ENCODE measurements around the gene LAMA5. TPM values are rescaled to one million over a fixed set of nuclear protein-coding genes. Genes with fewer than 3 reads are reported as not detected.

LAMA5 gene
- total RNA-seq, 2 experiments from 2014 or later, result 0.16 to 0.78 TPM

GRCh38 chr20:62368392-62368975, 1.4 kb upstream of the LAMA5 start:
- Histone ChIP-seq H3K27me3 (ENCODE audit: control insufficient read depth in 1 of 2, insufficient read depth in 2 of 2, low read length in 2 of 2) (peaks cover 42 to 49% of the 10 kb centered on the region in 2 experiments), H3K27ac (ENCODE audit: low read depth in 1 of 2, low read length in 2 of 2) (no peak overlapping the region), H3K9me3 (ENCODE audit: control insufficient read depth in 1 of 2, insufficient read depth in 1 of 2, low read length in 2 of 2) (peaks cover 0 to 13% of the 10 kb centered on the region in 2 experiments), H3K4me1 (ENCODE audit: insufficient read depth, low read length) (peaks cover 26% of the 10 kb centered on the region), H3K36me3 (ENCODE audit: insufficient read depth, low read length) (no peaks in the 10 kb centered on the region), H3K4me3 (ENCODE audit: low read length) (no peak overlapping the region)
- H3K9me3 Mint-ChIP-seq, result no peaks in the 10 kb centered on the region
- ChIA-PET CTCF (interaction anchor here (0.6 kb wide), 1 partner anchor 14 kb away, joined by 4 read pairs; no protein-coding TSS in a partner anchor), POLR2A (interaction anchor here (0.6 kb wide), 1 partner anchor 110 kb away, joined by 3 read pairs; no protein-coding TSS in a partner anchor)
- H3K27me3 Mint-ChIP-seq, result peaks cover 33% of the 10 kb centered on the region
- ATAC-seq (ENCODE audit: poor library complexity), result no peak
- no peaks in the 10 kb centered on the region for H3K36me3 Mint-ChIP-seq (ENCODE audit: low read depth)
- H3K4me3 Mint-ChIP-seq, result peak overlapping the region; percentile 54
- no peak overlapping the region for H3K27ac Mint-ChIP-seq
- no peak for DNase-seq
- intact Hi-C loops (cut with DNase I, micrococcal nuclease), result loop anchor here in 1 of 2 experiments (5.0 kb wide), 1 partner anchor 66 kb away; the partner anchor contains the start of gene ADRM1
- TF ChIP-seq, protein P1, sequence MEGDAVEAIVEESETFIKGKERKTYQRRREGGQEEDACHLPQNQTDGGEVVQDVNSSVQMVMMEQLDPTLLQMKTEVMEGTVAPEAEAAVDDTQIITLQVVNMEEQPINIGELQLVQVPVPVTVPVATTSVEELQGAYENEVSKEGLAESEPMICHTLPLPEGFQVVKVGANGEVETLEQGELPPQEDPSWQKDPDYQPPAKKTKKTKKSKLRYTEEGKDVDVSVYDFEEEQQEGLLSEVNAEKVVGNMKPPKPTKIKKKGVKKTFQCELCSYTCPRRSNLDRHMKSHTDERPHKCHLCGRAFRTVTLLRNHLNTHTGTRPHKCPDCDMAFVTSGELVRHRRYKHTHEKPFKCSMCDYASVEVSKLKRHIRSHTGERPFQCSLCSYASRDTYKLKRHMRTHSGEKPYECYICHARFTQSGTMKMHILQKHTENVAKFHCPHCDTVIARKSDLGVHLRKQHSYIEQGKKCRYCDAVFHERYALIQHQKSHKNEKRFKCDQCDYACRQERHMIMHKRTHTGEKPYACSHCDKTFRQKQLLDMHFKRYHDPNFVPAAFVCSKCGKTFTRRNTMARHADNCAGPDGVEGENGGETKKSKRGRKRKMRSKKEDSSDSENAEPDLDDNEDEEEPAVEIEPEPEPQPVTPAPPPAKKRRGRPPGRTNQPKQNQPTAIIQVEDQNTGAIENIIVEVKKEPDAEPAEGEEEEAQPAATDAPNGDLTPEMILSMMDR (IDR thresholded peaks at IDR 0.05), result no peak
- peaks cover 4% of the 10 kb centered on the region for H3K4me1 Mint-ChIP-seq (ENCODE audit: low read depth)

DNA sequence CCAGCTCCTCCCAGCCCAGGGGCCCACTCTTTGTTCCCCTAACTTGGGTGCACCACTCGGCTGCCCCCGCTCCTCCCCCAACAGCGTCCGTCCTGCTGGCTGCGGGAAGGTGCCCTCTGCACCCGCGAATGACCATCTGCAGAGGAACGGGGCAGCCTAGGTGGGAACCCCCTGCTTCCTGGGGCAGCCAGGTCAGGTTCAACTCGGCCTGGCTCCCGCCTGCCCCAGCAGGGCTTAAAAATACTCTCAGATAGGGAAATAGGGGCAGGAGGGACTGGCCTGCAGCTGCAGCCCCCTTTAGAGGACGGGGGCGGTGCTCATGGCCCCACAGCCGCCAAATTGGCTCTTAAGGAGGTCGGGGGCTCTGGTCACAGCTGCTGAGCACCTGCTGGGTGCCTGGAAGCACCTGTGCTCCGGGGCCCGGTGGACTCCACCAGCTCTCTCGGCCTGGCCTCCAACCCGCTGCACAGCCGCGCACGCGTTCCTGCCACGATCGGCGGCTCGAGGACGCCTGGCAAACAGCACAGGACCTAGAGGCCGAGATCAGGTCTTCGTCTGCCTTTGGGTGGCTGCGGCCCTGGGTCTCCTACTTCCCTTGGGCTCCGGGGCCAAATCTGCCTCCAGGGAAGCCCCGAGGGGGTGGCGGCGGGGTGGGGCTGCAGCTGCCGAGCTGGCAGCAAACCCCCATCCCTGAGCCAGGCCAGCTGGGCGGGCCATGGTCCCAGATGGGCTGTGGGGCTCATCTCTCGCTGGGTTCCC, 700 bp upstream of the LAMA5 start:
- DNase-seq (peak in 1 of 14 experiments; percentile 38), ATAC-seq (ENCODE audit: poor library complexity) (no peak)
- Mint-ChIP-seq H3K27ac (no peak overlapping the region), H3K9me3 (no peaks in the 10 kb centered on the region), H3K27me3 (peaks cover 31% of the 10 kb centered on the region), H3K36me3 (ENCODE audit: low read depth) (no peaks in the 10 kb centered on the region), H3K4me1 (ENCODE audit: low read depth) (peaks cover 4% of the 10 kb centered on the region), H3K4me3 (peak overlapping the region; percentile 68)
- intact Hi-C loops (cut with DNase I, micrococcal nuclease), result loop anchor here in 1 of 2 experiments (5.0 kb wide), 1 partner anchor 66 kb away; the partner anchor contains the start of gene ADRM1
- peaks cover 42 to 49% of the 10 kb centered on the region in 2 experiments for H3K27me3 ChIP-seq (ENCODE audit: control insufficient read depth in 1 of 2, insufficient read depth in 2 of 2, low read length in 2 of 2)
- no peaks in the 10 kb centered on the region for H3K36me3 ChIP-seq (ENCODE audit: insufficient read depth, low read length)
- H3K4me1 ChIP-seq (ENCODE audit: insufficient read depth, low read length), result peaks cover 26% of the 10 kb centered on the region
- H3K9me3 ChIP-seq (ENCODE audit: control insufficient read depth in 1 of 2, insufficient read depth in 1 of 2, low read length in 2 of 2), result peaks cover 0 to 13% of the 10 kb centered on the region in 2 experiments
- peak overlapping the region; percentile 40 for H3K4me3 ChIP-seq (ENCODE audit: low read length)
- ChIA-PET POLR2A (interaction anchor here (0.6 kb wide), 1 partner anchor 109 kb away, joined by 3 read pairs; no protein-coding TSS in a partner anchor), CTCF (interaction anchor here (0.6 kb wide), 1 partner anchor 14 kb away, joined by 4 read pairs; no protein-coding TSS in a partner anchor)
- H3K27ac ChIP-seq (ENCODE audit: low read depth in 1 of 2, low read length in 2 of 2), result no peak overlapping the region
- TF ChIP-seq, protein P1 (IDR thresholded peaks at IDR 0.05), result no peak

GRCh38 chr20:62366370-62367135, 559 bp downstream of the LAMA5 start:
- Mint-ChIP-seq H3K27ac (no peak overlapping the region), H3K27me3 (peaks cover 34% of the 10 kb centered on the region), H3K9me3 (no peaks in the 10 kb centered on the region), H3K4me1 (ENCODE audit: low read depth) (peaks cover 4% of the 10 kb centered on the region), H3K36me3 (ENCODE audit: low read depth) (no peaks in the 10 kb centered on the region), H3K4me3 (no peak overlapping the region)
- ATAC-seq (ENCODE audit: poor library complexity) (no peak), DNase-seq (no peak)
- Histone ChIP-seq H3K4me1 (ENCODE audit: insufficient read depth, low read length) (peaks cover 26% of the 10 kb centered on the region), H3K9me3 (ENCODE audit: control insufficient read depth in 1 of 2, insufficient read depth in 1 of 2, low read length in 2 of 2) (peaks cover 0 to 13% of the 10 kb centered on the region in 2 experiments), H3K36me3 (ENCODE audit: insufficient read depth, low read length) (no peaks in the 10 kb centered on the region), H3K27me3 (ENCODE audit: control insufficient read depth in 1 of 2, insufficient read depth in 2 of 2, low read length in 2 of 2) (peaks cover 42 to 49% of the 10 kb centered on the region in 2 experiments), H3K4me3 (ENCODE audit: low read length) (peak overlapping the region; percentile 5), H3K27ac (ENCODE audit: low read depth in 1 of 2, low read length in 2 of 2) (no peak overlapping the region)
- intact Hi-C loops (cut with DNase I, micrococcal nuclease), result loop anchor here in 1 of 2 experiments (5.0 kb wide), 1 partner anchor 64 kb away; the partner anchor contains the start of gene ADRM1
- ChIA-PET CTCF (no interaction called here), POLR2A (no interaction called here)
- TF ChIP-seq, protein P1 (IDR thresholded peaks at IDR 0.05), result no peak
